Muscle layer of duodenum (tissue), 2 donors: ENCODE measurements around the gene KRCC1.

Experiments used
- H3K27ac ChIP-seq: one replicate; pipeline ENCODE4 v1.7.0; 2013; ENCODE audit warnings: mild to moderate bottlenecking, low read length
- H3K27me3 ChIP-seq: one replicate; pipeline ENCODE4 v1.7.0; 2013; ENCODE audit warnings: low read depth, mild to moderate bottlenecking, control low read depth, low read length
- H3K36me3 ChIP-seq, 2 donors: one replicate each; pipeline ENCODE4 v1.7.0; 2013; ENCODE audit warnings: low read length in 2 of 2, control low read depth in 1 of 2, mild to moderate bottlenecking in 1 of 2; ENCODE audit not compliant: insufficient read depth in 2 of 2, control insufficient read depth in 1 of 2
- H3K4me1 ChIP-seq, 2 donors: one replicate each; pipeline ENCODE4 v1.7.0; 2013; ENCODE audit warnings: low read length in 2 of 2, mild to moderate bottlenecking in 2 of 2, control low read depth in 1 of 2, moderate library complexity in 1 of 2; ENCODE audit not compliant: insufficient read depth in 2 of 2, control insufficient read depth in 1 of 2
- H3K4me3 ChIP-seq, 2 donors: one replicate each; pipeline ENCODE4 v1.7.0; 2013; ENCODE audit warnings: low read length in 2 of 2, low read depth in 1 of 2, mild to moderate bottlenecking in 1 of 2
- H3K9me3 ChIP-seq, 2 donors: one replicate each; pipeline ENCODE4 v1.7.0; 2013; ENCODE audit warnings: low read length in 2 of 2, control low read depth in 1 of 2, mild to moderate bottlenecking in 1 of 2; ENCODE audit not compliant: control insufficient read depth in 1 of 2
- donor health status: healthy.

KRCC1 gene

DNA sequence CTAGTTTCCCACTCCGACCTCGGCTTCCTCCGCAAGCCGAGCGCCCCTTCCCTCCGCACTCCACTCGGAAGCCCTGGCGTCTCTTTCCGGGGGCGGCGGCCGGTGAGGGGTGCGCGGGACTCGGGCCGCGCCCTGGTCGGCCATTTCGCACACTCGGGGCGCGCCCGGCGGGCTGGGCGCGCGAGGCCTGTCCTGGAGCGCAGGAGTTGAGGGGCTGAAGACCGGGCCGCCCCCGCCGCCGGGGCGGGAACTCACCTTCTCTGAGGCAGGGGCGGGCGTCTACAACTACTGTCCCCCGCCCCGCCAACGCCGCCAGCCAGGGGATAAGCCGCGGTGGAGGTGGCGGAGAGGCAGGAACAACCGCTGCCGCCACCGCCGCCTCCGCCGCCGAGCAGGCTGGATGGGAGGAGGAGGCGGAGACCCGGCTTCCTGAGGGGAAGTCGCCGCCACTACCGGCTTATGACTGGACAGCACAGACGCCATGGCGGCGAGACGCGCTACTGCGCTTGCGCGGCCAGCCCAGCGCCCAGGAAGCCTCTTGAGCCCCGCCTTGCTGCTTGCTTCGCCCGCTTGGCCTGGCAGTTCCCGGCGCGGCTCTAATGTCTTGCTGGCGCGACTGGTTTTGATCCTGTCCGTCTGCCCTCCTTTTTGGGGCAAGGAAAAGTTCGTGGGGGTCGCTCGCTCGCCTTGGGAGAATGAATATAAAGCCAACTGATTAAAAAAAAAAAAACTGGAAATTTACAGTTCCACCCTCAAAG lies at the start of gene KRCC1:
KRCC1 (minus strand) TSS at position 413 of the 758 bp plus-strand sequence. CDS start 27,220 bp downstream, outside the sequence.
- Histone ChIP-seq H3K27ac (peak within 1 kb of the TSS; percentile 96), H3K9me3 (no peaks in the 10 kb centered on the region), H3K4me3 (peak within 1 kb of the TSS; percentile 79 to 97), H3K27me3 (no peaks in the 10 kb centered on the region), H3K36me3 (no peaks in the 10 kb centered on the region), H3K4me1 (peaks cover 14 to 27% of the 10 kb centered on the region in 2 donors)

DNA sequence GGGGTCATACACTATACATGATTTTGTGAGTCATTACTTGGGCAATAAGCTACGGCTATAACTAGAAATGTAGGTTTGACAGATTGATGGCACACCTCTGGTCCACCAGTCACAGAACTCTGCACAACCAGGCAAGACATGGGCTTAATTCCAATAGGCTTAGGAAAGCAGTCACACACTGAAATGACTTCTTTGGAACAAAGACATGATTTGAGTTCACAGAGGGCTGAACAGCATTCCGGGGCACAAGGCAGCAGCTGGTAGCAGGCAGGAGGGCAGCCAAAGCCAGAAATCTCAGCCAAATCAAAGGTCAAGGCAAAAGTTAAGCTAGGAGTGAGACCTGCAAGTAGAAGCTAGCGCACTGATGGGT lies 44.9 kb upstream of the KRCC1 start:
- Histone ChIP-seq H3K27ac (no peak overlapping the region), H3K36me3 (peaks cover 0 to 16% of the 10 kb centered on the region in 2 donors), H3K4me3 (no peak overlapping the region), H3K4me1 (peaks cover 0 to 10% of the 10 kb centered on the region in 2 donors), H3K27me3 (no peaks in the 10 kb centered on the region), H3K9me3 (no peaks in the 10 kb centered on the region)

GRCh38 chr2:88099798-88100488 lies 44.4 kb upstream of the KRCC1 start:
- no peaks in the 10 kb centered on the region for H3K27me3 ChIP-seq
- no peak overlapping the region for H3K27ac ChIP-seq
- H3K4me1 ChIP-seq = peaks cover 0 to 10% of the 10 kb centered on the region in 2 donors
- H3K4me3 ChIP-seq = no peak overlapping the region
- no peaks in the 10 kb centered on the region for H3K9me3 ChIP-seq
- peaks cover 0 to 16% of the 10 kb centered on the region in 2 donors for H3K36me3 ChIP-seq

DNA sequence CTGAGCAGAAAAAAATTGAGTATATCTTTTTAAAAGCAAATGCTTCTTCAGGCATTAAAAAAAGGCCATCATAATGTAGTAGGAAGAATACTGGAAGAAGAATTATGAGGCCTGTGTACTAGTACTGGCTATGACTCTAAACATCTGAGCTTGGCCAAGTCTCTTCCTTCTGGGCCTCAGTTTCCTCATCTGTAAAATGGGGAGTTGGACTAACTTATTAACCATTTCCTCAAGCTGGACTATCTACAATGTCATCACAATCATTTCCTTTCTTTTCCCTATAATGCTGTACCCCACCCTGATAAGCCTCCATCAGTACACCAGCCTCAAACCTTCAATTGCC lies 42.9 kb upstream of the KRCC1 start:
- peaks cover 0 to 10% of the 10 kb centered on the region in 2 donors for H3K4me1 ChIP-seq

GRCh38 chr2:88097891-88098557 lies 42.4 kb upstream of the KRCC1 start:
- Histone ChIP-seq H3K36me3 (peaks cover 0 to 9% of the 10 kb centered on the region in 2 donors), H3K4me1 (peaks cover 0 to 10% of the 10 kb centered on the region in 2 donors), H3K27ac (no peak overlapping the region), H3K27me3 (no peaks in the 10 kb centered on the region), H3K4me3 (no peak overlapping the region), H3K9me3 (no peaks in the 10 kb centered on the region)

More for the DNA sequence above, 42.9 kb upstream of the KRCC1 start:
- H3K27ac ChIP-seq = no peak overlapping the region
- H3K9me3 ChIP-seq = no peaks in the 10 kb centered on the region
- no peak overlapping the region for H3K4me3 ChIP-seq
- peaks cover 0 to 9% of the 10 kb centered on the region in 2 donors for H3K36me3 ChIP-seq
- H3K27me3 ChIP-seq = no peaks in the 10 kb centered on the region

DNA sequence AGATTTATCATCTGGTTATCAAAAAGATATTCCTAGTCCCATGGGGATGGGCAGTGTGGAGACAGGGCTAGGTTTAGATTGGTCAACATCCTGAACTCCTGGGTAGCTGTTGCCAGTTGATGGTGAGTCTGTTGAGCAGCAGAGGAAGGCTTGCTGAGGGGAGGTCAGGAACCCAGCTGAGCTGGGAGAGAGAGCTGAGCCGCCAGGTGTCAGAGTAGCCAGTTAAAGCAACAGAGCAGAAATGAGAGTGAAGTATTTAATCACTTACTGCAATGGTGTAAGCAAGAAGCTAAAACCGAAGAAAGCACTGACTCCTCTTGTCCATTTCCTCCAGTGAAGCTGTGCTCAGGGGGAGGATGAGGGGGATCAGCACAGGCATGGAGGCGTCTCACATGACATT lies 41.6 kb upstream of the KRCC1 start:
- Histone ChIP-seq H3K4me3 (no peak overlapping the region), H3K27me3 (no peaks in the 10 kb centered on the region), H3K9me3 (no peaks in the 10 kb centered on the region), H3K36me3 (peaks cover 0 to 10% of the 10 kb centered on the region in 2 donors), H3K27ac (no peak overlapping the region), H3K4me1 (peaks cover 0 to 10% of the 10 kb centered on the region in 2 donors)

DNA sequence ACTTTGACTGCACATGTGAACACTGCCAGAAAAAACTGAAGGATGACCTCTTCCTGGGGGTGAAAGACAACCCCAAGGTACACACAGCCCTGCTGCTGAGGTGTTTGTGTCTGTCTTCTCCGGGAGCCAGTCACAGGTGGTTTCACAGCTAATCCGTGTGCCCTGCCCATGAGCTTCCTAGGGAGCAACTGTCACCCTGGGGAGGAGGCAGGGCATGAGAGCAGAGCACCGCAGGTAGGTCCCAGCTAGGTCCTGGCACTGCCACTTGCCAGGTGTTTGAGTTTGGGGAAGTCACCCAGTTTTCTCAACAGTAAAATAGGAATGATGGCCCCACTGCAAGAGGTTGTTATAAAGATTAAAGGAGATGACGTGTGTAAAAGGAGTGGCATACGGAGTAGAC lies 41.1 kb upstream of the KRCC1 start:
- peaks cover 0 to 13% of the 10 kb centered on the region in 2 donors for H3K36me3 ChIP-seq
- no peak overlapping the region for H3K27ac ChIP-seq
- H3K9me3 ChIP-seq = no peaks in the 10 kb centered on the region
- no peaks in the 10 kb centered on the region for H3K27me3 ChIP-seq
- H3K4me1 ChIP-seq = peaks cover 0 to 10% of the 10 kb centered on the region in 2 donors
- H3K4me3 ChIP-seq = no peak overlapping the region

DNA sequence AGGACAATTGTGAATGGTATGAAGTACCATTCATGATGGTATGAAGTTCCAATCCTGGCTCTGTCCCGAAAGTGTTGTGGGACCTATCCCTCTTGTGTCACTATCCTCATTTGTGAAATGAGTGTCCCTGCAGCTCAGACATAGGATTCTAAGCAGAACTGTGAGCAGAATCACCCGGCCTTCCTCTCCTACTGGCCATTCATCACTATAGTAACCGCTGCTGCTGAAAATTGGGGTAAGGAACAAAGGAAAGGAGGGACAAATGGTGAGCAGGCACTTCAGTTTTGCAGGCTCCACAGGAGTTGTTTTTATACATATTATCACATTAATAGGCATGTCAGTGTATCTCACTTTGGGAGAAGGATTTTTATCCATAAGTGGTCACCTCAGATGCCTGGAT lies 39.4 kb upstream of the KRCC1 start:
- no peak overlapping the region for H3K4me3 ChIP-seq
- no peak overlapping the region for H3K27ac ChIP-seq

DNA sequence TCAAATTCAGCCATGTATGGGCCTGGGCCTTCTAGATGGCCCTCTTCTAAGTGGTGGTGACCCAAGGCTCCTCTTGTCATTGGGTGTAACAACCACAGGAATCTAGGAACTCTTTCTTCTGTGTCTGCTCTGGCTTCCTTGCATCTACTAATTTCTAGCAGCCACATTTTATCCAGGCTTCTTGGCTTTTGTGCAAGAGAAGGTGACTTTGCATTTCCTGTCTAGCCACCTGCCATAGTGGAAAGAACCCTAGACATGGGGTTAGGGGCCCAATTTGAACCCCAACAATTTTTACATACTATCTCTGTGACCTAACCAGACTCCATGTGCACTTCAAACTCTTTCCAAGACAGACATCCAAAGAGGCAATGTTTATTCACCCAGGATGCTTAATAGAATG lies 37.2 kb upstream of the KRCC1 start:
- no peak overlapping the region for H3K4me3 ChIP-seq
- H3K27me3 ChIP-seq = no peaks in the 10 kb centered on the region
- H3K36me3 ChIP-seq = peaks cover 0 to 21% of the 10 kb centered on the region in 2 donors
- H3K4me1 ChIP-seq = no peaks in the 10 kb centered on the region
- no peak overlapping the region for H3K27ac ChIP-seq
- H3K9me3 ChIP-seq = no peaks in the 10 kb centered on the region

More for the DNA sequence above, 39.4 kb upstream of the KRCC1 start:
- no peaks in the 10 kb centered on the region for H3K27me3 ChIP-seq
- H3K36me3 ChIP-seq = peaks cover 0 to 13% of the 10 kb centered on the region in 2 donors
- peaks cover 0 to 4% of the 10 kb centered on the region in 2 donors for H3K4me1 ChIP-seq
- H3K9me3 ChIP-seq = no peaks in the 10 kb centered on the region

DNA sequence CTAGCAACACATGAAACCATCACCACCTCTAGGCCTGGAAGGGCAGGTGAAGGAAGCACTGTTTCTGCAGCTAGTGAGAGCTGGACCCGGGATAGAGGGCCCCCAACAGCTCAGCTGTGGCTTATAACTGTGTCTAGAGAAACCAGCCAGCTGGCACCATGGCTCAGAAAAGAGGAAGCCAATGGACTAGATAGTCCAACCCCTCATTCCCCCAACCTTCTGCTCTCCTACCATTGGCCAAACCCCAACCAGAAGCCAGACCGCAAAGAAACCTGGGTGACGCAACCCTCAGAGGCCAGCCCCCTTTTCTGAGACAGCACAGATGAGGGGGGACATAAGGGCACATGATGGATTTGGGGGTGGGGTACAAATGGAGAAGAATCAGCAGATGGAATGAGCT lies 36.4 kb upstream of the KRCC1 start:
- Histone ChIP-seq H3K4me3 (no peak overlapping the region), H3K4me1 (no peaks in the 10 kb centered on the region), H3K9me3 (no peaks in the 10 kb centered on the region), H3K27ac (no peak overlapping the region), H3K27me3 (no peaks in the 10 kb centered on the region), H3K36me3 (peaks cover 0 to 17% of the 10 kb centered on the region in 2 donors)
